ENCODE measurements around the gene KIAA1328. TPM values are rescaled to one million over a fixed set of nuclear protein-coding genes. Genes with fewer than 3 reads are reported as not detected.

The KIAA1328 gene
- total and polyA plus RNA-seq, 11 donors = 1.4 to 6.4 (median 4.0) TPM

- WGBS, 4 donors = 63 to 71% (median 69%) methylated on average over 2 of the region's 2 CpGs
Measured at GRCh38 chr18:36950960-36951359, 122.0 kb downstream of the KIAA1328 start.

GRCh38 chr18:36953047-36953446 lies 124.1 kb downstream of the KIAA1328 start:
- no peak for TF ChIP-seq POLR2A (IDR thresholded peaks at IDR 0.05)
- TF ChIP-seq, protein P1, sequence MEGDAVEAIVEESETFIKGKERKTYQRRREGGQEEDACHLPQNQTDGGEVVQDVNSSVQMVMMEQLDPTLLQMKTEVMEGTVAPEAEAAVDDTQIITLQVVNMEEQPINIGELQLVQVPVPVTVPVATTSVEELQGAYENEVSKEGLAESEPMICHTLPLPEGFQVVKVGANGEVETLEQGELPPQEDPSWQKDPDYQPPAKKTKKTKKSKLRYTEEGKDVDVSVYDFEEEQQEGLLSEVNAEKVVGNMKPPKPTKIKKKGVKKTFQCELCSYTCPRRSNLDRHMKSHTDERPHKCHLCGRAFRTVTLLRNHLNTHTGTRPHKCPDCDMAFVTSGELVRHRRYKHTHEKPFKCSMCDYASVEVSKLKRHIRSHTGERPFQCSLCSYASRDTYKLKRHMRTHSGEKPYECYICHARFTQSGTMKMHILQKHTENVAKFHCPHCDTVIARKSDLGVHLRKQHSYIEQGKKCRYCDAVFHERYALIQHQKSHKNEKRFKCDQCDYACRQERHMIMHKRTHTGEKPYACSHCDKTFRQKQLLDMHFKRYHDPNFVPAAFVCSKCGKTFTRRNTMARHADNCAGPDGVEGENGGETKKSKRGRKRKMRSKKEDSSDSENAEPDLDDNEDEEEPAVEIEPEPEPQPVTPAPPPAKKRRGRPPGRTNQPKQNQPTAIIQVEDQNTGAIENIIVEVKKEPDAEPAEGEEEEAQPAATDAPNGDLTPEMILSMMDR (IDR thresholded peaks at IDR 0.05) = no peak
- 90 to 98% (median 95%) methylated on average over 1 of the region's 1 CpG for WGBS, 4 donors
- intact Hi-C loops (cut with DNase I) = no loop called here
- ATAC-seq = no peak
- no peaks in the 10 kb centered on the region for H3K27me3 ChIP-seq
- no peaks in the 10 kb centered on the region for H3K4me1 ChIP-seq
- no peaks in the 10 kb centered on the region for H3K36me3 ChIP-seq
- no peak for DNase-seq
- no peak overlapping the region for H3K4me3 ChIP-seq
- H3K9me3 ChIP-seq = peaks cover 0 to 4% (median 0%) of the 10 kb centered on the region in 12 donors
- H3K27ac ChIP-seq = no peak overlapping the region

More at GRCh38 chr18:36950960-36951359, 122.0 kb downstream of the KIAA1328 start:
- H3K4me3 ChIP-seq = no peak overlapping the region
- H3K27ac ChIP-seq = no peak overlapping the region
- H3K9me3 ChIP-seq = no peaks in the 10 kb centered on the region
- no peak for TF ChIP-seq POLR2A (IDR thresholded peaks at IDR 0.05)
- TF ChIP-seq, protein P1 (IDR thresholded peaks at IDR 0.05) = no peak
- H3K4me1 ChIP-seq = no peaks in the 10 kb centered on the region
- intact Hi-C loops (cut with DNase I) = no loop called here
- ATAC-seq (no peak), DNase-seq (no peak)
- H3K36me3 ChIP-seq = no peaks in the 10 kb centered on the region
- H3K27me3 ChIP-seq = no peaks in the 10 kb centered on the region

DNA sequence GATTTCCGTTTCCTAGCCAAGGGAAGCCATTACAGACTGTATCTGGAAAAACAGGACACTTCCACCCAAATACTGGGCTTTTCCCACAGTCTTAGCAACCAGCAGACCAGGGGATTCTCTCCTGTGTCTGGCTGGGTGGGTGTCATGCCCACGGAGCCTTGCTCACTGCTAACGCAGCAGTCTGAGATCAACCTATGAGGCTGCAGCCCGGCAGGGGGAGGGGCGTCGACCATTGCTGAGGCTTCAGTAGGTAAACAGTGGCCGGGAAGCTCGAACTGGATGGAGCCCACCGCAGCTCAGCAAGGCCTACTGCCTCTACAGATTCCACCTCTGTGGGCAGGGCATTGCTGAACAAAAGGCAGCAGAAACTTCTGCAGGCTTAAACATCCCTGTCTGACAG lies 131.1 kb downstream of the KIAA1328 start:
- H3K4me3 ChIP-seq = no peak overlapping the region
- no peaks in the 10 kb centered on the region for H3K27me3 ChIP-seq
- H3K9me3 ChIP-seq = peaks cover 0 to 13% (median 0%) of the 10 kb centered on the region in 12 donors
- DNase-seq (no peak), ATAC-seq (no peak)
- intact Hi-C loops (cut with DNase I) = no loop called here
- H3K4me1 ChIP-seq = no peaks in the 10 kb centered on the region
- H3K36me3 ChIP-seq = peaks cover 0 to 20% (median 0%) of the 10 kb centered on the region in 9 donors
- WGBS, 4 donors = 92 to 99% (median 94%) methylated on average over 8 to 9 of the region's 9 CpGs
- TF ChIP-seq, protein P1 (IDR thresholded peaks at IDR 0.05) = no peak
- no peak for TF ChIP-seq POLR2A (IDR thresholded peaks at IDR 0.05)
- no peak overlapping the region for H3K27ac ChIP-seq

GRCh38 chr18:36963464-36963863 lies 134.5 kb downstream of the KIAA1328 start:
- no peak for TF ChIP-seq POLR2A (IDR thresholded peaks at IDR 0.05)
- TF ChIP-seq, protein P1 (IDR thresholded peaks at IDR 0.05) = no peak
- Histone ChIP-seq H3K9me3 (peaks cover 0 to 18% (median under 1%) of the 10 kb centered on the region in 12 donors), H3K4me3 (no peak overlapping the region), H3K27ac (no peak overlapping the region), H3K4me1 (no peaks in the 10 kb centered on the region), H3K36me3 (peaks cover 0 to 23% (median 0%) of the 10 kb centered on the region in 9 donors), H3K27me3 (no peaks in the 10 kb centered on the region)
- DNase-seq (no peak), ATAC-seq (no peak)
- WGBS, 4 donors = 89 to 94% (median 91%) methylated on average over 2 of the region's 2 CpGs
- intact Hi-C loops (cut with DNase I) = no loop called here

Measured in heart left ventricle (tissue), 16 donors.